NCI-H345 treated with DMSO at 0.1 percent for 48 hours (cell line): ENCODE data around the gene SPATS2.

Experiments used
- DNase-seq: peaks from one replicate; lab custom pipeline; 2025; ENCODE audit not compliant: unreplicated experiment; lab: John Stamatoyannopoulos, UW

The SPATS2 gene

DNA sequence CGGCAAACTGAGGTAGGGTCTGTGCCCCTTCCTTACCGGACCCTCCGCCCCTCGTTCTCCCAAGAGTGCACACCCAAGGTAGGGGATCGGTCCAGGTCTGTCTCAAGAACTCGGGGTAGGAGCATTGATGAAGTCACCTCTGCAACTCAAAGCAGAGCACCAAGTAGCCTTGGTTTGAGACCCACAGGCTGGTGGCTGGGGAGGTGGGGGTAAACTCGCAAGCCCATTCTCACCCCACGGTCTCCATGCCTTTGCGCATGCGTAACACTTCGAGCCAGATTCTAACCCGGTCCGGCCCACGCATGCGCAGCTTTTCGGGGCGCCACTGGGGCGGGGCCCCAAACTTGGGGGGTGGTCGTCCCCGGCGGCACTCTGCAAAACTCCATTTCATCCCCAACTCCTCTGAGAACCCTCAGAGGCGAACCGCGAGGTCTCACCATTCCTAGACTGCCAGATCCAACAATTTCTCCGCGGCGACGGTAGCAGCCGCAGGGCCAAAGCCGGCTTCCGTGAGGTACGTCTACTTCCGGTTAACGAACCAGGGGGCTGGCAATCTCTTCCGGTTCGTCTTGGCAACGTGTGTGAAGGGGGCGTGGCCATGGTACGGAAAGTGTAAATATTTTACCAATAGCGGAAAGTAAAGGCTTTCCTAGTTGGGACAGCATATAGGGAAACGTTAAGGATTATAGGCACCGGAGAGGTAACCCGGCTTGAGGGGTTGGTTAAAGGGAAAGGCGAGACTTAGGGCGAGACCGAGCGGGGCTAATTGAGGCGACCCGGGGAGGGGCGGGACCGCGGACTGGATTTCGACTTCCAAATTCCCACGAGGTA, 200.6 kb downstream of the SPATS2 start, which contains the start of gene MCRS1:
Gene MCRS1, minus strand, starts transcription at position 532 of the 831 bp plus-strand sequence. CDS start 1,411 bp downstream, outside the sequence.
- peak; percentile 12 for DNase-seq

DNA sequence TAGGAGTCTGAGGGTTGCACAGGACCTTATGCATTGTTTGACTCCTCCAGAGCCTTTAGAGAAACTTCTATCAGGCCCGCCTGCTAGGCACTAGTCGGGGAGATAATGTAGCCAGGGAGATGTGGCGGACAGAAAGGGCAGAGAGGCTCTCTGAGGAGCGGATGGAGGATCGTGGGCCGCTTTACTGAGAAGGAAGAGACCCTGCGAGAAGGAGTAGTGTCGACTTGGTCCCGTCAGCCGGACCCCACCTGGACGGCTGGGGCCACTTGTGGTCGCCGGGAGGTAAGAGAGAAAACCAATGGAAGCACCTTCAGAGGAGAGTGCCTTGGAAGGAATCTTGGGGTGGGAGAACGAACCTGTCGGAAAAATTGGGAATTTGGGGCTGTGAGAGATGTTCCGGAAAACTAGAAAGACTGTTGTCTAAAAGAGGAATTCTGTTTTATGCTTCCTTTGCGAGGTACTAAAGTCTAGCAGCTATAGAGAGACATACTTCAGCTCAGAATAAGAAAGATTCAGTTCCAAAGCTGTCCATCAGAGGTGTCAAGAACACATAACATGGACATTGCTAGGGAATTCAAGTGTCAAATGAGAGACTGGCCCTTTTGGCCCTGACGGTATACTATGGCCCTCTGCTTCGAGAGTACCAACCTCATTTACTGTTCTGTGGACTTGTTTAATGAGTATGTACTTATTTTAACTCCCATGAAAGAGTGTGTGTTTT, 201.3 kb downstream of the SPATS2 start:
- DNase-seq = no peak
